Measurements from ENCODE around the gene XYLT1. TPM values are rescaled to one million over a fixed set of nuclear protein-coding genes. Genes with fewer than 3 reads are reported as not detected.

The XYLT1 gene
- total RNA-seq, 1 donor from 2014 or later = 27.3 TPM

GRCh38 chr16:17154981-17155380 is 315.8 kb downstream of the XYLT1 start:
- Histone ChIP-seq H3K27me3 (no peaks in the 10 kb centered on the region), H3K9me3 (no peaks in the 10 kb centered on the region), H3K4me1 (no peaks in the 10 kb centered on the region), H3K27ac (no peak overlapping the region), H3K36me3 (no peaks in the 10 kb centered on the region), H3K4me3 (no peak overlapping the region)
- TF ChIP-seq POLR2A (IDR thresholded peaks at IDR 0.05) (no peak), CTCF (IDR thresholded peaks at IDR 0.05) (no peak), POLR2AphosphoS5 (IDR thresholded peaks at IDR 0.05; ENCODE audit: insufficient read depth in 1 of 2, low read depth in 1 of 2) (no peak)
- DNase-seq (ENCODE audit: extremely low spot score in 2 of 2) = no peak
- intact Hi-C loops (cut with DNase I) = no loop called here

GRCh38 chr16:17152311-17152710 is 318.4 kb downstream of the XYLT1 start:
- H3K4me1 ChIP-seq = no peaks in the 10 kb centered on the region
- DNase-seq (ENCODE audit: extremely low spot score in 2 of 2) = no peak
- TF ChIP-seq POLR2AphosphoS5 (IDR thresholded peaks at IDR 0.05; ENCODE audit: insufficient read depth in 1 of 2, low read depth in 1 of 2) (no peak), CTCF (IDR thresholded peaks at IDR 0.05) (no peak)
- intact Hi-C loops (cut with DNase I) = no loop called here
- no peaks in the 10 kb centered on the region for H3K27me3 ChIP-seq
- H3K4me3 ChIP-seq = no peak overlapping the region
- H3K27ac ChIP-seq = no peak overlapping the region
- H3K9me3 ChIP-seq = no peaks in the 10 kb centered on the region
- H3K36me3 ChIP-seq = no peaks in the 10 kb centered on the region

GRCh38 chr16:17151335-17151734 is 319.4 kb downstream of the XYLT1 start:
- Histone ChIP-seq H3K4me1 (no peaks in the 10 kb centered on the region), H3K4me3 (no peak overlapping the region), H3K36me3 (no peaks in the 10 kb centered on the region), H3K9me3 (no peaks in the 10 kb centered on the region), H3K27me3 (no peaks in the 10 kb centered on the region), H3K27ac (no peak overlapping the region)
- no peak for DNase-seq (ENCODE audit: extremely low spot score in 2 of 2)
- TF ChIP-seq CTCF (IDR thresholded peaks at IDR 0.05) (no peak), POLR2A (IDR thresholded peaks at IDR 0.05) (no peak), POLR2AphosphoS5 (IDR thresholded peaks at IDR 0.05; ENCODE audit: insufficient read depth in 1 of 2, low read depth in 1 of 2) (no peak)
- intact Hi-C loops (cut with DNase I) = no loop called here

- Histone ChIP-seq H3K27me3 (no peaks in the 10 kb centered on the region), H3K27ac (no peak overlapping the region), H3K4me3 (no peak overlapping the region), H3K4me1 (no peaks in the 10 kb centered on the region), H3K9me3 (no peaks in the 10 kb centered on the region), H3K36me3 (no peaks in the 10 kb centered on the region)
- TF ChIP-seq POLR2A (IDR thresholded peaks at IDR 0.05) (no peak), CTCF (IDR thresholded peaks at IDR 0.05) (no peak), POLR2AphosphoS5 (IDR thresholded peaks at IDR 0.05; ENCODE audit: insufficient read depth in 1 of 2, low read depth in 1 of 2) (no peak)
- no peak for DNase-seq (ENCODE audit: extremely low spot score in 2 of 2)
- intact Hi-C loops (cut with DNase I) = no loop called here
These were observed 320.8 kb downstream of the XYLT1 start for GRCh38 chr16:17149904-17150483.

GRCh38 chr16:17147942-17148341 is 322.8 kb downstream of the XYLT1 start:
- Histone ChIP-seq H3K27ac (no peak overlapping the region), H3K4me1 (no peaks in the 10 kb centered on the region), H3K27me3 (no peaks in the 10 kb centered on the region), H3K36me3 (no peaks in the 10 kb centered on the region), H3K9me3 (no peaks in the 10 kb centered on the region), H3K4me3 (no peak overlapping the region)
- intact Hi-C loops (cut with DNase I) = no loop called here
- no peak for DNase-seq (ENCODE audit: extremely low spot score in 2 of 2)
- TF ChIP-seq CTCF (IDR thresholded peaks at IDR 0.05) = no peak
- TF ChIP-seq POLR2AphosphoS5 (IDR thresholded peaks at IDR 0.05; ENCODE audit: insufficient read depth in 1 of 2, low read depth in 1 of 2) = no peak
- no peak for TF ChIP-seq POLR2A (IDR thresholded peaks at IDR 0.05)

Data from vagina (tissue), 2 donors.